K562 (cell line): Measurements from ENCODE around the gene SHLD1. TPM values are rescaled to one million over a fixed set of nuclear protein-coding genes. Genes with fewer than 3 reads are reported as not detected.

Experiments used
- ARID3A ChIP-seq: IDR thresholded peaks from 2 replicates; pipeline ENCODE4 v1.6.1; 2012; ENCODE audit warnings: low read depth, low read length, improper control_type of control experiment, borderline replicate concordance
- BCL6 ChIP-seq: fragments of 250-450 bp; sonication (Bioruptor Pico); IDR thresholded peaks from 2 replicates; pipeline ENCODE4 v1.4.0; 2020
- BCOR ChIP-seq: fragments of 450-650 bp; IDR thresholded peaks from 2 replicates; pipeline ENCODE4 v1.6.1; 2016
- DACH1 ChIP-seq: fragments of 450-650 bp; IDR thresholded peaks from 2 replicates; pipeline ENCODE4 v1.6.1; 2018; ENCODE audit not compliant: partially characterized antibody
- DPF2 ChIP-seq: fragments of 450-650 bp; IDR thresholded peaks from 2 replicates; pipeline ENCODE4 v1.6.1; 2016
- ELF1 ChIP-seq: fragments of 200-800 bp; sonication (Bioruptor generic); IDR thresholded peaks from 2 replicates; pipeline ENCODE4 v1.6.1; 2016; ENCODE audit warnings: missing genetic modification characterization, missing compliant biosample characterization
- KDM1A ChIP-seq, 2 experiments: fragments of 450-650 bp; IDR thresholded peaks; 2 replicates each; pipeline ENCODE4 v1.6.1; 2016; ENCODE audit warnings: mild to moderate bottlenecking in 2 of 2
- NR2C2 ChIP-seq, 2 experiments: fragments of 200-800 bp in 1 of 2; sonication (Bioruptor generic) in 1 of 2; sonication (generic) in 1 of 2; formaldehyde crosslinking in 1 of 2; IDR thresholded peaks; 2 replicates each; pipeline versions ENCODE4 v1.6.1 to v1.8.0; 2016 to 2022; ENCODE audit warnings: mild to moderate bottlenecking in 1 of 2, missing compliant biosample characterization in 1 of 2, missing genetic modification characterization in 1 of 2, missing genetic modification reagents in 1 of 2
- PBX2 ChIP-seq, 2 experiments: IDR thresholded peaks in 1 of 2; conservative IDR thresholded peaks in 1 of 2; 2 replicates each; pipeline ENCODE4 v1.6.1; 2016; ENCODE audit warnings: low read depth in 2 of 2, mild to moderate bottlenecking in 1 of 2, missing compliant biosample characterization in 1 of 2, missing genetic modification characterization in 1 of 2, moderate library complexity in 1 of 2
- POLR2A ChIP-seq: fragments of 450-650 bp; conservative IDR thresholded peaks from 2 replicates; pipeline ENCODE4 v1.6.1; 2016
- RBM34 ChIP-seq: fragments of 200-400 bp; formaldehyde crosslinking; IDR thresholded peaks from 2 replicates; pipeline ENCODE4 v1.6.1; 2018; ENCODE audit warnings: low read length, borderline replicate concordance; ENCODE audit not compliant: insufficient read depth
- TCFL5 ChIP-seq: fragments of 250-450 bp; sonication (Bioruptor Pico); conservative IDR thresholded peaks from 2 replicates; pipeline ENCODE4 v1.6.1; 2021; ENCODE audit warnings: mild to moderate bottlenecking, moderate library complexity, matching md5 sums
- ZBTB26 ChIP-seq: fragments of 450-650 bp; formaldehyde crosslinking; IDR thresholded peaks from 2 replicates; pipeline ENCODE4 v1.4.0; 2022; ENCODE audit warnings: missing genetic modification characterization
- ZEB2 ChIP-seq: fragments of 450-650 bp; IDR thresholded peaks from 2 replicates; pipeline ENCODE4 v1.6.1; 2016
- ZFP36 ChIP-seq: fragments of 150-350 bp; IDR thresholded peaks from 2 replicates; pipeline ENCODE4 v1.6.1; 2018; ENCODE audit warnings: low read length, low read depth; ENCODE audit not compliant: partially characterized antibody
- ZNF280A ChIP-seq: fragments of 450-650 bp; IDR thresholded peaks from 2 replicates; pipeline ENCODE4 v1.6.1; 2018; ENCODE audit warnings: mild to moderate bottlenecking, low read depth; ENCODE audit not compliant: partially characterized antibody
- ZNF592 ChIP-seq: fragments of 450-650 bp; IDR thresholded peaks from 2 replicates; pipeline ENCODE4 v1.6.1; 2017; ENCODE audit warnings: antibody characterized with exemption, mild to moderate bottlenecking
- polyA plus RNA-seq, 8 experiments: library from polyadenylated mRNA; depleted of rRNA in 4 of 8; stranded (reverse) in 5 of 8; unstranded in 3 of 8; fragments of >200 nt; fragmentation: Nextera tagmentation in 2 of 8; fragmentation: Illumina TruSeq in 1 of 8; extraction: Ambion mirVana in 2 of 8; extraction: Trizol in 1 of 8; gene quantifications; 2 replicates each; pipeline versions ENCODE4 v1.2.1 to v1.2.3, GENCODE V29; 2011 to 2014; ENCODE audit warnings: inconsistent platforms in 1 of 8, missing spikeins in 1 of 8
- total RNA-seq, 7 experiments: library from RNA; depleted of rRNA in 6 of 7; stranded (reverse); fragments of >200 nt in 6 of 7; fragmentation: Illumina TruSeq in 2 of 7; extraction: Trizol in 2 of 7; gene quantifications; 2 replicates each; pipeline versions ENCODE4 v1.2.1 to v1.2.3, GENCODE V29; 2011 to 2021; ENCODE audit warnings: low replicate concordance in 1 of 7

Gene SHLD1
- total and polyA plus RNA-seq, 9 of the 15 experiments (the other 6 are each of a cell fraction or from before 2014, with no cell fraction given), result 3.7 to 21.6 (median 8.2) TPM

DNA sequence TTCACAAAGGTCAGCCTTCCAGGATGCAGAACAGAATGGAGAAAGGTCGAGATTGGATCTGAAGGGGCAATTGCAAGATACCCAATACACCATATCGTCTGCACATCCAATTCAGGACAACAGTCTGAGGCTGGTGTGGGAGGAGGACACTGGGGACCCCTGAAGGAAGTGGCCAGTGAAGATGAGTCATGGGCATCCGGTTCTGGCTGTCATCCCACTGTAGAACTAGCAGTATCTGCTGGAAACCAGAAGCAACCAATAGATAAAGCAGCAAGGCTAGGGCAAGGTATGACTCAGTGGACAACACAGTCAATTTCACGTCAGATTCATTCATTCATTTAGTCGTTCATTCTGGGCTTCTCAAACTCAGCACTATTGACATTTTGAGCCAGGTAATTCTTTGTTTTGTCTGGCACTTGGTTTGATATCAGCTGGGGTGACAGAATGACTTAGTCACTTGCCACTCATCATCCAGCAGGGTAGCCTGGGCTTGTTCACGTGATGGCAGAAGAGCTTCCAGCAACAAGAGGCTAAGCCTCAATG, 30.3 kb upstream of the SHLD1 start (continued):
- TF ChIP-seq PBX2 (CRISPR knock-in tag; IDR thresholded peaks at IDR 0.05; ENCODE audit: low read depth) (no peak), PBX2 (tag; conservative IDR thresholded peaks at IDR 0.05; ENCODE audit: low read depth) (peak; percentile 38; the same call in 1 of the 2 replicates), BCOR (peak; percentile 59; the same call in 1 of the 2 replicates), ARID3A (peak; percentile 74; the same call in 1 of the 2 replicates), DACH1 (no peak), ZEB2 (peak; percentile 80), ZFP36 (peak; percentile 41), NR2C2 (CRISPR knock-in tag; IDR thresholded peaks at IDR 0.05) (no peak), NR2C2 (tag; IDR thresholded peaks at IDR 0.05) (no peak), BCL6 (CRISPR knock-in tag) (no peak), RBM34 (no peak), KDM1A (IDR thresholded peaks at IDR 0.05) (peak; percentile 85 to 89), TCFL5 (no peak), ZNF592 (peak; percentile 71; the same call in 1 of the 2 replicates), POLR2A (no peak), DPF2 (peak; percentile 99), ZNF280A (no peak), ELF1 (tag) (no peak), ZBTB26 (CRISPR knock-in tag) (no peak)
